Measurements from ENCODE around the gene MED9. TPM values are rescaled to one million over a fixed set of nuclear protein-coding genes. Genes with fewer than 3 reads are reported as not detected.

Gene MED9
- polyA plus RNA-seq, 1 of the 3 experiments (the other 2 are of a cell fraction) = 10.1 TPM

- no peaks in the 10 kb centered on the region for H3K9me3 ChIP-seq
- no peak for TF ChIP-seq NRF1 (IDR thresholded peaks at IDR 0.05; ENCODE audit: low read depth, low read length)
- TF ChIP-seq RFX5 (IDR thresholded peaks at IDR 0.05; ENCODE audit: low read length) = no peak
- no peaks in the 10 kb centered on the region for H3K79me2 ChIP-seq (ENCODE audit: insufficient read depth)
- H4K20me1 ChIP-seq (ENCODE audit: insufficient read depth) = no peaks in the 10 kb centered on the region
- CTCF ChIA-PET = interaction anchor here (1.0 to 1.4 kb wide), 3 partner anchors 11 to 86 kb away, joined by 3 to 4 read pairs (median 4); no protein-coding TSS in a partner anchor
- no peaks in the 10 kb centered on the region; a peak in 1 of 4 replicates for H3K4me1 ChIP-seq (ENCODE audit: control insufficient read depth in 1 of 2, insufficient read depth in 2 of 2, low read depth in 1 of 2, low read length in 1 of 2)
- H2AFZ ChIP-seq (ENCODE audit: low read depth) = no peak overlapping the region
- H3F3A ChIP-seq (replicated peaks; ENCODE audit: insufficient read depth) = no peaks in the 10 kb centered on the region
- H3K9ac ChIP-seq = no peak overlapping the region
- no peaks in the 10 kb centered on the region for H3K36me3 ChIP-seq (replicated peaks in 1 of 2; ENCODE audit: control insufficient read depth in 1 of 2, insufficient read depth in 2 of 2, low read length in 1 of 2)
- DNase-seq = no peak
- H3K27ac ChIP-seq (ENCODE audit: low read depth in 2 of 2, low read length in 1 of 2) = no peak overlapping the region
- WGBS (ENCODE audit: low lambda C conversion rate) = 93% methylated on average over 10 of the region's 11 CpGs
- H3K4me2 ChIP-seq = no peak overlapping the region
- H3K9me2 ChIP-seq = no peaks in the 10 kb centered on the region
- POLR2A ChIA-PET = no interaction called here
- H3K4me3 ChIP-seq (ENCODE audit: low read depth in 2 of 2, low read length in 1 of 2) = no peak overlapping the region
- no peaks in the 10 kb centered on the region for H3K27me3 ChIP-seq (ENCODE audit: insufficient read depth)
Measured at GRCh38 chr17:17440938-17441675, 35.7 kb upstream of the MED9 start.

DNA sequence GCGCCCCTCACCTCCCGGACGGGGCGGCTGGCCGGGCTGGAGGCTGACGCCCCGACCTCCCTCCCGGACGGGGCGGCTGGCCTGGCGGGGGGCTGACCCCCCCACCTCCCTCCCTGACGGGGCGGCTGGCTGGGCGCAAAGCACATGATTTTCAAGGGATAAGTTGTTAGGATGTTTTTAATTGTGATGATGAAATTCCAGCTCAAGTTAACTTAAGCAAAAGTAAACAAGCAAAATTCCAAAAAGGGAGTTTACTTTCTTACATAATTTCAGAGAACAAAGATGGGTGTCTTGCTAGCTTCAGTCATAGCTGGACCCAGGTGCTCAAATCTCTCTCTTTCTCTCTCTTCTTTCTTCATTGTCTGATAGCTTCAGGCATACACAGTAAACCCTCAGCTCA is 33.6 kb upstream of the MED9 start:
- ChIA-PET POLR2A (interaction anchor here (0.6 kb wide), 1 partner anchor 198 kb away, joined by 3 read pairs; no protein-coding TSS in a partner anchor), CTCF (interaction anchor here (1.3 kb wide), 1 partner anchor 127 kb away, joined by 4 read pairs; no protein-coding TSS in a partner anchor)
- no peak for DNase-seq
- H3K79me2 ChIP-seq (ENCODE audit: insufficient read depth) = no peaks in the 10 kb centered on the region
- no peaks in the 10 kb centered on the region for H4K20me1 ChIP-seq (ENCODE audit: insufficient read depth)
- H3K4me3 ChIP-seq (ENCODE audit: low read depth in 2 of 2, low read length in 1 of 2) = no peak overlapping the region
- H2AFZ ChIP-seq (ENCODE audit: low read depth) = no peak overlapping the region
- H3K9me2 ChIP-seq = no peaks in the 10 kb centered on the region
- no peaks in the 10 kb centered on the region for H3F3A ChIP-seq (replicated peaks; ENCODE audit: insufficient read depth)
- no peak overlapping the region for H3K4me2 ChIP-seq
- H3K4me1 ChIP-seq (ENCODE audit: control insufficient read depth in 1 of 2, insufficient read depth in 2 of 2, low read depth in 1 of 2, low read length in 1 of 2) = no peaks in the 10 kb centered on the region; a peak in 1 of 4 replicates
- H3K27me3 ChIP-seq (ENCODE audit: insufficient read depth) = no peaks in the 10 kb centered on the region
- no peaks in the 10 kb centered on the region for H3K36me3 ChIP-seq (replicated peaks in 1 of 2; ENCODE audit: control insufficient read depth in 1 of 2, insufficient read depth in 2 of 2, low read length in 1 of 2)
- no peaks in the 10 kb centered on the region for H3K9me3 ChIP-seq
- WGBS (ENCODE audit: low lambda C conversion rate) = 40% methylated on average over 8 of the region's 14 CpGs
- TF ChIP-seq ELF1 (IDR thresholded peaks at IDR 0.05) = no peak
- no peak overlapping the region for H3K27ac ChIP-seq (ENCODE audit: low read depth in 2 of 2, low read length in 1 of 2)
- no peak overlapping the region for H3K9ac ChIP-seq

- CTCF ChIA-PET = interaction anchor here (1.3 to 1.7 kb wide), 2 partner anchors 90 to 197 kb away, joined by 3 to 6 read pairs; no protein-coding TSS in a partner anchor
- WGBS (ENCODE audit: low lambda C conversion rate) = 66% methylated on average over 8 of the region's 8 CpGs
- TF ChIP-seq, protein P1, sequence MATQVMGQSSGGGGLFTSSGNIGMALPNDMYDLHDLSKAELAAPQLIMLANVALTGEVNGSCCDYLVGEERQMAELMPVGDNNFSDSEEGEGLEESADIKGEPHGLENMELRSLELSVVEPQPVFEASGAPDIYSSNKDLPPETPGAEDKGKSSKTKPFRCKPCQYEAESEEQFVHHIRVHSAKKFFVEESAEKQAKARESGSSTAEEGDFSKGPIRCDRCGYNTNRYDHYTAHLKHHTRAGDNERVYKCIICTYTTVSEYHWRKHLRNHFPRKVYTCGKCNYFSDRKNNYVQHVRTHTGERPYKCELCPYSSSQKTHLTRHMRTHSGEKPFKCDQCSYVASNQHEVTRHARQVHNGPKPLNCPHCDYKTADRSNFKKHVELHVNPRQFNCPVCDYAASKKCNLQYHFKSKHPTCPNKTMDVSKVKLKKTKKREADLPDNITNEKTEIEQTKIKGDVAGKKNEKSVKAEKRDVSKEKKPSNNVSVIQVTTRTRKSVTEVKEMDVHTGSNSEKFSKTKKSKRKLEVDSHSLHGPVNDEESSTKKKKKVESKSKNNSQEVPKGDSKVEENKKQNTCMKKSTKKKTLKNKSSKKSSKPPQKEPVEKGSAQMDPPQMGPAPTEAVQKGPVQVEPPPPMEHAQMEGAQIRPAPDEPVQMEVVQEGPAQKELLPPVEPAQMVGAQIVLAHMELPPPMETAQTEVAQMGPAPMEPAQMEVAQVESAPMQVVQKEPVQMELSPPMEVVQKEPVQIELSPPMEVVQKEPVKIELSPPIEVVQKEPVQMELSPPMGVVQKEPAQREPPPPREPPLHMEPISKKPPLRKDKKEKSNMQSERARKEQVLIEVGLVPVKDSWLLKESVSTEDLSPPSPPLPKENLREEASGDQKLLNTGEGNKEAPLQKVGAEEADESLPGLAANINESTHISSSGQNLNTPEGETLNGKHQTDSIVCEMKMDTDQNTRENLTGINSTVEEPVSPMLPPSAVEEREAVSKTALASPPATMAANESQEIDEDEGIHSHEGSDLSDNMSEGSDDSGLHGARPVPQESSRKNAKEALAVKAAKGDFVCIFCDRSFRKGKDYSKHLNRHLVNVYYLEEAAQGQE (IDR thresholded peaks at IDR 0.05; ENCODE audit: low read depth, low read length) = no peak
- no peak for TF ChIP-seq SMC3 (IDR thresholded peaks at IDR 0.05; ENCODE audit: low read depth, low read length)
- TF ChIP-seq, protein P2, sequence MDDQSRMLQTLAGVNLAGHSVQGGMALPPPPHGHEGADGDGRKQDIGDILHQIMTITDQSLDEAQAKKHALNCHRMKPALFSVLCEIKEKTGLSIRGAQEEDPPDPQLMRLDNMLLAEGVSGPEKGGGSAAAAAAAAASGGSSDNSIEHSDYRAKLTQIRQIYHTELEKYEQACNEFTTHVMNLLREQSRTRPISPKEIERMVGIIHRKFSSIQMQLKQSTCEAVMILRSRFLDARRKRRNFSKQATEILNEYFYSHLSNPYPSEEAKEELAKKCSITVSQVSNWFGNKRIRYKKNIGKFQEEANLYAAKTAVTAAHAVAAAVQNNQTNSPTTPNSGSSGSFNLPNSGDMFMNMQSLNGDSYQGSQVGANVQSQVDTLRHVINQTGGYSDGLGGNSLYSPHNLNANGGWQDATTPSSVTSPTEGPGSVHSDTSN (IDR thresholded peaks at IDR 0.05) = no peak
- no peak for TF ChIP-seq GABPA (IDR thresholded peaks at IDR 0.05; ENCODE audit: low read depth)
- TF ChIP-seq TAF1 (IDR thresholded peaks at IDR 0.05; ENCODE audit: borderline replicate concordance, low read depth, low read length) = no peak
- TF ChIP-seq, protein P3, sequence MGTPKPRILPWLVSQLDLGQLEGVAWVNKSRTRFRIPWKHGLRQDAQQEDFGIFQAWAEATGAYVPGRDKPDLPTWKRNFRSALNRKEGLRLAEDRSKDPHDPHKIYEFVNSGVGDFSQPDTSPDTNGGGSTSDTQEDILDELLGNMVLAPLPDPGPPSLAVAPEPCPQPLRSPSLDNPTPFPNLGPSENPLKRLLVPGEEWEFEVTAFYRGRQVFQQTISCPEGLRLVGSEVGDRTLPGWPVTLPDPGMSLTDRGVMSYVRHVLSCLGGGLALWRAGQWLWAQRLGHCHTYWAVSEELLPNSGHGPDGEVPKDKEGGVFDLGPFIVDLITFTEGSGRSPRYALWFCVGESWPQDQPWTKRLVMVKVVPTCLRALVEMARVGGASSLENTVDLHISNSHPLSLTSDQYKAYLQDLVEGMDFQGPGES (IDR thresholded peaks at IDR 0.05; ENCODE audit: low read depth, low read length) = no peak
- no peak for TF ChIP-seq FOSL2 (IDR thresholded peaks at IDR 0.05; ENCODE audit: borderline replicate concordance, low read depth)
- no peak for TF ChIP-seq SIN3A (IDR thresholded peaks at IDR 0.05; ENCODE audit: borderline replicate concordance, low read depth, low read length)
Measured at GRCh38 chr17:17445296-17445924, 31.4 kb upstream of the MED9 start.

More at GRCh38 chr17:17445296-17445924, 31.4 kb upstream of the MED9 start:
- H3K4me3 ChIP-seq (ENCODE audit: low read depth in 2 of 2, low read length in 1 of 2) = no peak overlapping the region
- no peaks in the 10 kb centered on the region for H3K27me3 ChIP-seq (ENCODE audit: insufficient read depth)
- no peak overlapping the region for H3K9ac ChIP-seq
- H3K9me2 ChIP-seq = no peaks in the 10 kb centered on the region
- no peak overlapping the region for H3K27ac ChIP-seq (ENCODE audit: low read depth in 2 of 2, low read length in 1 of 2)
- H3K9me3 ChIP-seq = no peaks in the 10 kb centered on the region
- no peaks in the 10 kb centered on the region for H3F3A ChIP-seq (replicated peaks; ENCODE audit: insufficient read depth)
- no peaks in the 10 kb centered on the region for H3K79me2 ChIP-seq (ENCODE audit: insufficient read depth)
- DNase-seq = no peak
- POLR2A ChIA-PET = no interaction called here
- H4K20me1 ChIP-seq (ENCODE audit: insufficient read depth) = no peaks in the 10 kb centered on the region
- H3K36me3 ChIP-seq (replicated peaks in 1 of 2; ENCODE audit: control insufficient read depth in 1 of 2, insufficient read depth in 2 of 2, low read length in 1 of 2) = no peaks in the 10 kb centered on the region
- H3K4me1 ChIP-seq (ENCODE audit: control insufficient read depth in 1 of 2, insufficient read depth in 2 of 2, low read depth in 1 of 2, low read length in 1 of 2) = no peaks in the 10 kb centered on the region; a peak in 1 of 4 replicates
- H3K4me2 ChIP-seq = peak overlapping the region; percentile 42
- no peak overlapping the region for H2AFZ ChIP-seq (ENCODE audit: low read depth)
